NCI-H226 (cell line): ENCODE data around the gene SATB1.

Experiments used
- DNase-seq: peaks from one replicate; pipeline ENCODE4 v3.0.0-alpha.2; 2015

SATB1 gene

GRCh38 chr3:18396428-18396827, 28.7 kb downstream of the SATB1 start:
- no peak for DNase-seq

GRCh38 chr3:18394384-18394995, 30.6 kb downstream of the SATB1 start:
- no peak for DNase-seq

- no peak for DNase-seq
Observed at GRCh38 chr3:18393906-18394305, 31.2 kb downstream of the SATB1 start.

GRCh38 chr3:18390024-18390660, 35.0 kb downstream of the SATB1 start:
- no peak for DNase-seq

GRCh38 chr3:18389108-18389733, 35.9 kb downstream of the SATB1 start:
- DNase-seq, result no peak

- no peak for DNase-seq
Observed at GRCh38 chr3:18386274-18386890, 38.8 kb downstream of the SATB1 start.

- no peak for DNase-seq
Observed at GRCh38 chr3:18385706-18386105, 39.4 kb downstream of the SATB1 start.

GRCh38 chr3:18382760-18383369, 42.3 kb downstream of the SATB1 start:
- DNase-seq, result no peak

GRCh38 chr3:18379647-18380046, 45.5 kb downstream of the SATB1 start:
- no peak for DNase-seq

GRCh38 chr3:18378218-18378617, 46.9 kb downstream of the SATB1 start:
- no peak for DNase-seq

GRCh38 chr3:18376682-18377081, 48.5 kb downstream of the SATB1 start:
- DNase-seq, result no peak

GRCh38 chr3:18372786-18373405, 52.2 kb downstream of the SATB1 start:
- no peak for DNase-seq

- DNase-seq, result no peak
Observed at GRCh38 chr3:18370672-18371071, 54.5 kb downstream of the SATB1 start.

GRCh38 chr3:18369551-18370185, 55.5 kb downstream of the SATB1 start:
- no peak for DNase-seq

- no peak for DNase-seq
Observed at GRCh38 chr3:18366258-18366657, 58.9 kb downstream of the SATB1 start.

GRCh38 chr3:18363338-18363737, 61.8 kb downstream of the SATB1 start:
- DNase-seq, result no peak

GRCh38 chr3:18357747-18358146, 67.4 kb downstream of the SATB1 start:
- DNase-seq, result no peak

GRCh38 chr3:18355832-18356231, 69.3 kb downstream of the SATB1 start:
- DNase-seq, result no peak

- DNase-seq, result no peak
Observed at GRCh38 chr3:18354701-18355100, 70.4 kb downstream of the SATB1 start.

GRCh38 chr3:18351823-18352744, 73.1 kb downstream of the SATB1 start:
- DNase-seq, result no peak

GRCh38 chr3:18351069-18351628, 74.0 kb downstream of the SATB1 start:
- DNase-seq, result no peak
